Occipital lobe (tissue), 2 donors: ENCODE data around the gene ANKDD1A. TPM values are rescaled to one million over a fixed set of nuclear protein-coding genes. Genes with fewer than 3 reads are reported as not detected.
A peak's percentile ranks its signal among the peaks of the same experiment; 100 is the strongest.

ENCODE experiments used
- DNase-seq: peaks from one replicate; lab custom pipeline; 2025; lab: John Stamatoyannopoulos, UW
- total RNA-seq: library from RNA; depleted of rRNA; stranded (reverse); fragments of >200 nt; gene quantifications from one replicate; pipeline ENCODE4 v1.2.3, GENCODE V29; 2014

Gene ANKDD1A
- total RNA-seq, 1 donor from 2014 or later: 15.6 TPM

GRCh38 chr15:64961013-64961412 lies 49.3 kb downstream of the ANKDD1A start:
- DNase-seq: no peak

- DNase-seq: no peak
Observed at GRCh38 chr15:64969401-64969800, 57.7 kb downstream of the ANKDD1A start.

GRCh38 chr15:64970698-64971097 lies 59.0 kb downstream of the ANKDD1A start:
- no peak for DNase-seq

- no peak for DNase-seq
Observed at GRCh38 chr15:64975390-64975789, 63.7 kb downstream of the ANKDD1A start.

GRCh38 chr15:64979252-64979710 lies 67.6 kb downstream of the ANKDD1A start:
- no peak for DNase-seq

- DNase-seq: no peak
Observed at GRCh38 chr15:64981812-64982431, 70.2 kb downstream of the ANKDD1A start.

GRCh38 chr15:64982472-64982871 lies 70.8 kb downstream of the ANKDD1A start:
- no peak for DNase-seq

GRCh38 chr15:64985366-64986033 lies 73.8 kb downstream of the ANKDD1A start:
- no peak for DNase-seq

- DNase-seq: no peak
Observed at GRCh38 chr15:64987136-64987535, 75.4 kb downstream of the ANKDD1A start.

- DNase-seq: peak; percentile 86
Observed at GRCh38 chr15:64989416-64990167, 77.9 kb downstream of the ANKDD1A start, which contains the start of gene SPG21. TSS of gene SPG21 (minus strand) at chr15:64989914. CDS start at chr15:64983569, 6,345 bp downstream.

- DNase-seq: no peak
Observed at GRCh38 chr15:64990168-64990470, 78.4 kb downstream of the ANKDD1A start.

GRCh38 chr15:64991536-64992135 lies 79.9 kb downstream of the ANKDD1A start:
- DNase-seq: no peak

- DNase-seq: no peak
Observed at GRCh38 chr15:64993290-64993689, 81.6 kb downstream of the ANKDD1A start.

GRCh38 chr15:64997066-64997465 lies 85.4 kb downstream of the ANKDD1A start:
- DNase-seq: no peak

- DNase-seq: no peak
Observed at GRCh38 chr15:64997745-64998375, 86.2 kb downstream of the ANKDD1A start.

GRCh38 chr15:65004993-65005392 lies 93.3 kb downstream of the ANKDD1A start:
- DNase-seq: no peak

GRCh38 chr15:65006876-65007275 lies 95.2 kb downstream of the ANKDD1A start:
- no peak for DNase-seq
